PC-3 (cell line): ENCODE data around the gene SPRTN.

Experiments used
- EZH2 ChIP-seq: fragments of 300-600 bp; sonication (generic); IDR thresholded peaks from one replicate; pipeline ENCODE4 v1.6.1; 2017; ENCODE audit warnings: antibody characterized with exemption, mild to moderate bottlenecking, low read length; ENCODE audit not compliant: unreplicated experiment
- EZH2phosphoT487 ChIP-seq: fragments of 300-600 bp; sonication (generic); IDR thresholded peaks from 2 replicates; pipeline ENCODE4 v1.6.1; 2018; ENCODE audit warnings: mild to moderate bottlenecking, antibody characterized with exemption, low read length, borderline replicate concordance
- TF ChIP-seq, protein P1 (sequence below): fragments of 300-600 bp; sonication (generic); conservative IDR thresholded peaks from 2 replicates; pipeline ENCODE4 v1.5.1; 2017; ENCODE audit warnings: antibody characterized with exemption, low read depth, mild to moderate bottlenecking, low read length

DNA sequence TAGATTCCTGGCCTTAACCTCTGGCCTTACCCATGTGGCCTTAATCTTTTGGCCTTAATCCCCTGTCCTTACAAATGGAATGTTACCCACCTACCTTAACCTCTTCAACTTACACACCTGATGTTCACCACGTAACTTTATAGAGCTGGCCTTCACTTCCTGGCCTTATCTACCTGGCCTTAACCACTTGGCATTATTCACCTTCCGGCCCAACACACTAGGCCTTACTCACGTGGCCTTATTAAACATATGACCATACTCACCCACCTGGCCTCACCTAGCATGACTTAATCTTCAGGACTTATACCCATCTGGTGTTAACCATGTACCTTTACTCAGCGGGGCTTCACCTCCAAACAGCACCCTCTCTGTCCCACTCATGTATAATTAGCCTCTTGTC lies 42.2 kb upstream of the SPRTN start:
- TF ChIP-seq EZH2phosphoT487, result no peak
- TF ChIP-seq, protein P1, sequence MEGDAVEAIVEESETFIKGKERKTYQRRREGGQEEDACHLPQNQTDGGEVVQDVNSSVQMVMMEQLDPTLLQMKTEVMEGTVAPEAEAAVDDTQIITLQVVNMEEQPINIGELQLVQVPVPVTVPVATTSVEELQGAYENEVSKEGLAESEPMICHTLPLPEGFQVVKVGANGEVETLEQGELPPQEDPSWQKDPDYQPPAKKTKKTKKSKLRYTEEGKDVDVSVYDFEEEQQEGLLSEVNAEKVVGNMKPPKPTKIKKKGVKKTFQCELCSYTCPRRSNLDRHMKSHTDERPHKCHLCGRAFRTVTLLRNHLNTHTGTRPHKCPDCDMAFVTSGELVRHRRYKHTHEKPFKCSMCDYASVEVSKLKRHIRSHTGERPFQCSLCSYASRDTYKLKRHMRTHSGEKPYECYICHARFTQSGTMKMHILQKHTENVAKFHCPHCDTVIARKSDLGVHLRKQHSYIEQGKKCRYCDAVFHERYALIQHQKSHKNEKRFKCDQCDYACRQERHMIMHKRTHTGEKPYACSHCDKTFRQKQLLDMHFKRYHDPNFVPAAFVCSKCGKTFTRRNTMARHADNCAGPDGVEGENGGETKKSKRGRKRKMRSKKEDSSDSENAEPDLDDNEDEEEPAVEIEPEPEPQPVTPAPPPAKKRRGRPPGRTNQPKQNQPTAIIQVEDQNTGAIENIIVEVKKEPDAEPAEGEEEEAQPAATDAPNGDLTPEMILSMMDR, result no peak
- no peak for TF ChIP-seq EZH2
